Measurements from ENCODE around the gene TSLP. TPM values are rescaled to one million over a fixed set of nuclear protein-coding genes. Genes with fewer than 3 reads are reported as not detected.

The TSLP gene
- total and polyA plus RNA-seq, 9 of the 15 experiments (the other 6 are each of a cell fraction or from before 2014, with no cell fraction given) = 0.09 to 2.8 (median 1.2) TPM

GRCh38 chr5:111074244-111074643 lies 2.7 kb downstream of the TSLP start:
- no peaks in the 10 kb centered on the region for H3K79me2 ChIP-seq (ENCODE audit: control insufficient read depth, insufficient read depth, low read length)
- in situ Hi-C loops (cut with MboI) = no loop called here
- H2AFZ ChIP-seq (ENCODE audit: low read depth, low read length) = 0 out of 2 replicates have a peak overlapping the region, but pooled peaks have one; percentile 86
- H3K36me3 ChIP-seq (ENCODE audit: control insufficient read depth, insufficient read depth, low read length) = no peaks in the 10 kb centered on the region
- H3K9me1 ChIP-seq (ENCODE audit: control insufficient read depth, insufficient read depth, low read length) = no peaks in the 10 kb centered on the region
- TF ChIP-seq, protein P1, sequence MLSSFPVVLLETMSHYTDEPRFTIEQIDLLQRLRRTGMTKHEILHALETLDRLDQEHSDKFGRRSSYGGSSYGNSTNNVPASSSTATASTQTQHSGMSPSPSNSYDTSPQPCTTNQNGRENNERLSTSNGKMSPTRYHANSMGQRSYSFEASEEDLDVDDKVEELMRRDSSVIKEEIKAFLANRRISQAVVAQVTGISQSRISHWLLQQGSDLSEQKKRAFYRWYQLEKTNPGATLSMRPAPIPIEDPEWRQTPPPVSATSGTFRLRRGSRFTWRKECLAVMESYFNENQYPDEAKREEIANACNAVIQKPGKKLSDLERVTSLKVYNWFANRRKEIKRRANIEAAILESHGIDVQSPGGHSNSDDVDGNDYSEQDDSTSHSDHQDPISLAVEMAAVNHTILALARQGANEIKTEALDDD (IDR thresholded peaks at IDR 0.05) = peak; percentile 16; the same call in 1 of the 2 replicates
- TF ChIP-seq ZFX (CRISPR knock-in tag; IDR thresholded peaks at IDR 0.05) (no peak), ZKSCAN8 (CRISPR knock-in tag; IDR thresholded peaks at IDR 0.05) (peak; percentile 72)
- ChIA-PET CTCF (ENCODE audit: low intra/inter-chr PET ratio) (no interaction called here), POLR2A (no interaction called here)
- peak overlapping the region; percentile 82 for H3K4me2 ChIP-seq (ENCODE audit: insufficient read depth, low read length)
- H3K9ac ChIP-seq (ENCODE audit: insufficient read depth in 1 of 2, low read depth in 2 of 2, low read length in 2 of 2) = no peak overlapping the region
- ATAC-seq (no peak), FAIRE-seq (no peak), DNase-seq (ENCODE audit: extremely low read depth in 1 of 4, low spot score in 3 of 4) (no peak)
- WGBS (ENCODE audit: insufficient coverage, low coverage, missing lambda C conversion rate) = 5% methylated on average over 1 of the region's 2 CpGs
- intact Hi-C loops (cut with micrococcal nuclease) = no loop called here
- no peaks in the 10 kb centered on the region for H3K9me3 ChIP-seq (replicated peaks; ENCODE audit: control insufficient read depth, insufficient read depth, low read depth, low read length)
- peaks cover 18 to 24% of the 10 kb centered on the region in 2 experiments; a peak in 3 of 5 replicates for H3K27me3 ChIP-seq (ENCODE audit: control insufficient read depth in 2 of 2, insufficient read depth in 2 of 2, low read length in 2 of 2)
- H3K4me3 ChIP-seq = peak overlapping the region; percentile 49; the same call in 1 of the 2 replicates
- BruUV-seq (replicated peaks) = no TSS peak
- no peaks in the 10 kb centered on the region for H4K20me1 ChIP-seq (replicated peaks; ENCODE audit: control insufficient read depth, insufficient read depth, low read length)
- no peak overlapping the region for H3K27ac ChIP-seq (ENCODE audit: extremely low read depth, low read depth, low read length)
- H3K4me1 ChIP-seq (replicated peaks in 1 of 2; ENCODE audit: control insufficient read depth in 2 of 2, insufficient read depth in 2 of 2, low read length in 2 of 2) = peaks cover 0 to 9% of the 10 kb centered on the region in 2 experiments; a peak in 3 of 5 replicates

- ATAC-seq = no peak
- Histone ChIP-seq H3K9ac (ENCODE audit: insufficient read depth in 1 of 2, low read depth in 2 of 2, low read length in 2 of 2) (no peak overlapping the region), H3K27me3 (ENCODE audit: control insufficient read depth in 2 of 2, insufficient read depth in 2 of 2, low read length in 2 of 2) (peaks cover 15 to 18% of the 10 kb centered on the region in 2 experiments; a peak in 3 of 5 replicates), H3K9me3 (replicated peaks; ENCODE audit: control insufficient read depth, insufficient read depth, low read depth, low read length) (no peaks in the 10 kb centered on the region), H3K4me3 (no peak overlapping the region), H2AFZ (ENCODE audit: low read depth, low read length) (no peak overlapping the region), H3K36me3 (ENCODE audit: control insufficient read depth, insufficient read depth, low read length) (no peaks in the 10 kb centered on the region), H4K20me1 (replicated peaks; ENCODE audit: control insufficient read depth, insufficient read depth, low read length) (no peaks in the 10 kb centered on the region), H3K4me1 (replicated peaks in 1 of 2; ENCODE audit: control insufficient read depth in 2 of 2, insufficient read depth in 2 of 2, low read length in 2 of 2) (peaks cover 0 to 8% of the 10 kb centered on the region in 2 experiments; a peak in 3 of 5 replicates), H3K9me1 (ENCODE audit: control insufficient read depth, insufficient read depth, low read length) (no peaks in the 10 kb centered on the region), H3K27ac (ENCODE audit: extremely low read depth, low read depth, low read length) (no peak overlapping the region), H3K79me2 (ENCODE audit: control insufficient read depth, insufficient read depth, low read length) (no peaks in the 10 kb centered on the region), H3K4me2 (ENCODE audit: insufficient read depth, low read length) (no peak overlapping the region)
- CTCF ChIA-PET (ENCODE audit: low intra/inter-chr PET ratio) = no interaction called here
- in situ Hi-C loops (cut with MboI) (no loop called here), intact Hi-C loops (cut with micrococcal nuclease) (no loop called here)
- BruUV-seq (replicated peaks) = no TSS peak
- POLR2A ChIA-PET = interaction anchor here (1.1 kb wide), 1 partner anchor 9 kb away, joined by 3 read pairs; no protein-coding TSS in a partner anchor
- FAIRE-seq = no peak
- no peak for DNase-seq (ENCODE audit: extremely low read depth in 1 of 4, low spot score in 3 of 4)
- TF ChIP-seq, protein P2, sequence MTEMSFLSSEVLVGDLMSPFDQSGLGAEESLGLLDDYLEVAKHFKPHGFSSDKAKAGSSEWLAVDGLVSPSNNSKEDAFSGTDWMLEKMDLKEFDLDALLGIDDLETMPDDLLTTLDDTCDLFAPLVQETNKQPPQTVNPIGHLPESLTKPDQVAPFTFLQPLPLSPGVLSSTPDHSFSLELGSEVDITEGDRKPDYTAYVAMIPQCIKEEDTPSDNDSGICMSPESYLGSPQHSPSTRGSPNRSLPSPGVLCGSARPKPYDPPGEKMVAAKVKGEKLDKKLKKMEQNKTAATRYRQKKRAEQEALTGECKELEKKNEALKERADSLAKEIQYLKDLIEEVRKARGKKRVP (CRISPR knock-in tag; IDR thresholded peaks at IDR 0.05) = 0 out of 2 replicates have a peak, but pooled peaks have one; percentile 22
- peak; percentile 37; the same call in 1 of the 2 replicates for TF ChIP-seq CEBPB (tag; IDR thresholded peaks at IDR 0.05)
- TF ChIP-seq, protein P3, sequence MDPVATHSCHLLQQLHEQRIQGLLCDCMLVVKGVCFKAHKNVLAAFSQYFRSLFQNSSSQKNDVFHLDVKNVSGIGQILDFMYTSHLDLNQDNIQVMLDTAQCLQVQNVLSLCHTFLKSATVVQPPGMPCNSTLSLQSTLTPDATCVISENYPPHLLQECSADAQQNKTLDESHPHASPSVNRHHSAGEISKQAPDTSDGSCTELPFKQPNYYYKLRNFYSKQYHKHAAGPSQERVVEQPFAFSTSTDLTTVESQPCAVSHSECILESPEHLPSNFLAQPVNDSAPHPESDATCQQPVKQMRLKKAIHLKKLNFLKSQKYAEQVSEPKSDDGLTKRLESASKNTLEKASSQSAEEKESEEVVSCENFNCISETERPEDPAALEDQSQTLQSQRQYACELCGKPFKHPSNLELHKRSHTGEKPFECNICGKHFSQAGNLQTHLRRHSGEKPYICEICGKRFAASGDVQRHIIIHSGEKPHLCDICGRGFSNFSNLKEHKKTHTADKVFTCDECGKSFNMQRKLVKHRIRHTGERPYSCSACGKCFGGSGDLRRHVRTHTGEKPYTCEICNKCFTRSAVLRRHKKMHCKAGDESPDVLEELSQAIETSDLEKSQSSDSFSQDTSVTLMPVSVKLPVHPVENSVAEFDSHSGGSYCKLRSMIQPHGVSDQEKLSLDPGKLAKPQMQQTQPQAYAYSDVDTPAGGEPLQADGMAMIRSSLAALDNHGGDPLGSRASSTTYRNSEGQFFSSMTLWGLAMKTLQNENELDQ (CRISPR knock-in tag; IDR thresholded peaks at IDR 0.05; ENCODE audit: borderline replicate concordance) = no peak
- 0 out of 2 replicates have a peak, but pooled peaks have one; percentile 46 for TF ChIP-seq ZNF175 (CRISPR knock-in tag; IDR thresholded peaks at IDR 0.05; ENCODE audit: low read depth)
- 0 out of 4 replicates have a peak, but pooled peaks of 1 of the 2 experiments have one; percentile 34 for TF ChIP-seq MAZ (CRISPR knock-in tag; conservative IDR thresholded peaks at IDR 0.05 in 1 of 2, IDR thresholded peaks at IDR 0.05 in 1 of 2)
- TF ChIP-seq CEBPG (CRISPR knock-in tag; IDR thresholded peaks at IDR 0.05) = peak; percentile 66
- TF ChIP-seq CEBPG (tag; conservative IDR thresholded peaks at IDR 0.05 in 1 of 2, IDR thresholded peaks at IDR 0.05 in 1 of 2) = peak; percentile 85 to 96
Observed at GRCh38 chr5:111075520-111075919, 4.0 kb downstream of the TSLP start.
